Embryonic facial prominence (tissue), 1 donor: Measurements from ENCODE around the gene KRTAP3-2.
"Not testable (repeated sequence)": the region's sequence is repeated elsewhere in the genome, so short reads cannot be mapped to it uniquely, and the experiment has no call there.

Experiments
- DNase-seq: peaks from one replicate; pipeline ENCODE4 v3.0.0-alpha.2; 2016; ENCODE audit errors: extremely low spot score

KRTAP3-2 gene

DNA sequence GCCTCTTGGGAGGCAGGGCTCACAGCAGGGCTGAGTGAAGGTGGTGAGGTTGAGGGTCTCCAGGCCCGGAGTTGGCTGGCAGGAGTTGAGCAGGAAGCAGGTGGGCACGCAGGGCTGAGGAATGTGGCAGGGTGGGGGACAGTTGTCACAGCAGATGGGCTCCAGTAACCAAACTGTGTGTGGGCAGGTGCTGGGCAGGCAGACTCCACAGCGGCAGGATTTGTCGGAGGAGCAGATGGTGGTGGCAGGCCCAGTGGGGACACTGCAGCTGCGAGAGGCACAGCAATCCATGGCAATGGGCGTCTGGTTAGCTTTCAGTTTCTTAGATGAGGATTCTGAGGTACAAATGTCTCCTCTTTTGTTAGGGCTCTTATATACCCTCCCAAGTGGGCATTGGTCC lies at the start of gene KRTAP3-2:
Gene KRTAP3-2 (minus strand): TSS at position 344 of the 400 bp plus-strand sequence. CDS start 53 bp downstream, at position 291.
- DNase-seq = not testable (repeated sequence)

DNA sequence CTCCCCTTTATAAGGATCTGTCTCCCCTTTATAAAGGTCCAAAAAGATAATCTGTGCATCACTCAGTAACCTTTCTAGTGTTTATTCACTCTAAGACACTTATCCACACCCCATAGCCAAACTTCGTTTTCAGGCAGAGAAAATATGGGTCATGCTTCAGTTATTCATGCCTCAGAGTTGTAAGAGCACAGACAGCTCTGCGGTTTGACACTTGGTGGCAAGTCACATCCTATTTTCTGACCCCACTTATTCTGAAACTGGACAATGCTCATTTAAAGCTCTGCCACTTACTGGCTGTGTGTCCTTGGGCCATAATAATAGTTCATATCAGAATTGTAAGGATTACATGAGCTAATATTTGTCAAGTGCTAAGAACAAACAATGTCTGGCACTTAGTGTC lies 49.4 kb upstream of the KRTAP3-2 start:
- no peak for DNase-seq

- no peak for DNase-seq
Observed at GRCh38 chr17:41048441-41048840, 48.7 kb upstream of the KRTAP3-2 start.

GRCh38 chr17:41046735-41047465 lies 47.2 kb upstream of the KRTAP3-2 start, which contains the start of gene KRTAP2-1:
TSS of gene KRTAP2-1 (minus strand) at chr17:41047316. CDS start at chr17:41047267, 49 bp downstream.
- not testable (repeated sequence) for DNase-seq

DNA sequence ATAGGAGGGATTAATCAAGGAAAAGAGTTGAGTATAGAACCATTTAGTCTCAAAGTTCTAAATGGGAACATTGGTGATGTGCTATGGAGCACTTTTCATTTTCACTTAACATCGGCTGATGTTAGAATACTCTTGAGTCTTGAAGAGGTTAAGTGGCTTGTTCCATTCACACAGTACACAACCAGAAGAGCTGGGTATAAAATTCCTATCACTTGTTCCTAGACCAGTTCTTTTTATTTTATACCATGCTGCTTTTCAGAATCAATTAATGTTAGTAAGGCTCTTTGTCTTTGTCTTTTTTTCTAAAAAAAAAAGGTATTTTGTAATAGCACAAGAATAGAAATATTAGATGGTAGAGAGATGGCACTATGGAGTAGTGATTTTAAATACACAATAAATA lies 43.2 kb upstream of the KRTAP3-2 start:
- no peak for DNase-seq

DNA sequence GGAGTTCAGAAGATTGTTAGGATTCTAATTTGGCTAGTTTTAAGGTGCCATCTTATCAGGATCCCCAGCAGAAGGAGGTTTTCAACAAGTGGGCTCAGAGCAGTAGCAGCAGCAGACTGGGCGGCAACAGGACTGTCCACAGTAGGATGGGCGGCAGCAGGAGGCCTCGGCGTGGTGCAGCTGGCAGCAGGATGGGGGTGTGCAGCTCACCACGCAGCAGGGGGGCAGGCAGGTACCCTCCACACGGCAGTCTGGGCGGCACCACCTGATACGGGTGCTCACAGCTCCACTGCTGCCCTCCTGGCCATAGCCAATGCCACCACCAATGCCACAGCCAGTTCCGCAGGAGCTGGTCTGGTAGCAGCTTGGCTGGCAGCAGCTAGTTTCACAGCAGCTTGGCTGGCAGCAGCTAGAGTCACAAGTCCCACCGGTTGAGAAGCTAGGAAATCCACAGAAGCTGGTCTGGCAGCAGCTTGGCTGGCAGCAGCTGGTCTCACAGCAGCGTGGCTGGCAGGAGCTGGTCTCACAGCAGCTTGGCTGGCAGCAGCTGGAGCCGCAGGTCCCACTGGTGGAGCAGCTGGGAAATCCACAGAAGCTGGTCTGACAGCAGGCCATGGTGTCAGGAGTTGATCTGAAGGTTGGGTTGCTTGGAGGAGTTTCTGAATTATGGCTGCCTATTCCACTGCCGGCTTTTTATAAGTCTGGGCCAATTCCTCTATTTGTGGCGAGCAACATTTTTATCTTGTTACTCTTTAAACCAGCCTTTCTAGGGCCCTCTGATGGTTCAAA lies 41.3 kb upstream of the KRTAP3-2 start, which contains the start of gene KRTAP1-1:
Gene KRTAP1-1 (minus strand): TSS at position 668 of the 789 bp plus-strand sequence. CDS start 53 bp downstream, at position 615.
- not testable (repeated sequence) for DNase-seq

DNA sequence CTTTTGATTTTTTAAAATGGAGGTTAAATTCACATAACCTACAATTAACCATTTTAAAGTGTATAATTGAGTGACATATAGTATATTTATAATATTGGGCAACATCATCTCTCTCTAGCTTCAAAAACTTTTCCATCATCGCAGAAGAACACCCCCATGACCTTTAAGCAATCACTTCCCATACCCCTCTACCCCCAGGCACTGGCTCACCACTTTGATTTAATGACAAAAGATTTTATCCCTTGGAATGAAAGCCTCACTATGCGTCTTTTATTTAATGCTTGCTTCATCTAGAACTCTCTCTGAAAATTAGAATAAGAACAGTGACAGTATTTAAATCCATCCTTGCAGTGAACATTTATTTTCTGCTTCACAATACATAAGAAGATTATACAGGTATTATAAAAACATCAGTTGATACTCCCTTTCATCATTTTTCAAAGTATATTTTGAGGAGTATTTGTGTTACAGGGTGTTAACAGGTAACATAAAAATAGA lies 38.2 kb upstream of the KRTAP3-2 start:
- no peak for DNase-seq

- DNase-seq = not testable (repeated sequence)
Observed at GRCh38 chr17:41034346-41034935, 34.7 kb upstream of the KRTAP3-2 start, which contains the start of gene KRTAP1-3. TSS of gene KRTAP1-3 (minus strand) at chr17:41034874. CDS start at chr17:41034821, 53 bp downstream.

DNA sequence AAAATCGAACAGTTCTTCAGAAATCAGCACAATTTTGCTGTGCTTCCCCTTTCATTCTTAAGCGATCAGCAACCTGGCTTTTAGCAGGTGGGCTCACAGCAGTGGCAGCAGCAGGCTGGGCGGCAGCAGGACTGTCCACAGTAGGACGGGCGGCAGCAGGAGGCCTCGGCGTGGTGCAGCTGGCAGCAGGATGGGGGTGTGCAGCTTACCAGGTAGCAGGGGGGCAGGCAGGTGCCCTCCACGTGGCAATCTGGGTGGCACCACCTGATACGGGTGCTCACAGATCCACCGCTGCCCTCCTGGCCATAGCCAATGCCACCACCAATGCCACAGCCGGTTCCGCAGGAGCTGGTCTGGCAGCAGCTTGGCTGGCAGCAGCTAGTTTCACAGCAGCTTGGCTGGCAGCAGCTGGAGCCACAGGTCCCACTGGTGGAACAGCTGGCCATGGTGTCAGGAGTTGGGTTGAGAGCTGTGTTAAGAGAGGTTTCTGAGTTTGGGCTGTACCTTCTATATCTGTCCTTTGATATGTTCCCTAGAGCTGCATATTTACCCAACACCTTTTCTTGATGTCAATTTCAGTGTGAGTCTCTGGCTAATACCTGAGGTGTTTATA lies 30.0 kb upstream of the KRTAP3-2 start, which contains the start of gene KRTAP1-4:
Gene KRTAP1-4 (minus strand): TSS at position 563 of the 613 bp plus-strand sequence. CDS start 117 bp downstream, at position 446.
- DNase-seq = no peak

DNA sequence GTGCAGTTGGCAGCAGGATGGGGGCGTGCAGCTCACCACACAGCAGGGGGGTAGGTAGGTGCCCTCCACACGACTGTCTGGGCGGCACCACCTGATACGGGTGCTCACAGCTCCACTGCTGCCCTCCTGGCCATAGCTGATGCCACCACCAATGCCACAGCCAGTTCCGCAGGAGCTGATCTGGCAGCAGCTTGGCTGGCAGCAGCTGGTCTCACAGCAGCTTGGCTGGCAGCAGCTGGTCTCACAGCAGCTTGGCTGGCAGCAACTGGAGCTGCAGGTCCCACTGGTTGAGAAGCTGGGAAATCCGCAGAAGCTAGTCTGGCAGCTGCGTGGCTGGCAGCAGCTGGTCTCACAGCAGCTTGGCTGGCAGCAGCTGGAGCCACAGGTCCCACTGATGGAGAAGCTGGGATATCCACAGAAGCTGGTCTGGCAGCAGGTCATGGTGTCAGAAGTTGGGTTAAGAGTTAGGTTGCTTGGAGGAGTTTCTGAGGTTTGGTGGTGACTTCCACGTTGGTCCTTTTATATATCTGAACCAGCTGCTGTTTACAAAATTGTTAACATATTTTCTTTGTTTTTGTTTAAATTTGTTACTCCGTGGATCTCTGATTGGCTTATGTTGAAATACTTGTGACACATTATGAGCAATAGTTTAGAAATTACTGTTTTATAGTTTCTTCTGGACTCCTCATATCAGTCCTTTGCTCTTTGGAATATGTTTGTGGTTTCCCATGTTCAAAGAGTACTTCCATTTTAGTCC lies 27.2 kb upstream of the KRTAP3-2 start, which contains the start of gene KRTAP1-5:
Gene KRTAP1-5 (minus strand): TSS at position 494 of the 757 bp plus-strand sequence. CDS start 53 bp downstream, at position 441.
- DNase-seq = no peak

DNA sequence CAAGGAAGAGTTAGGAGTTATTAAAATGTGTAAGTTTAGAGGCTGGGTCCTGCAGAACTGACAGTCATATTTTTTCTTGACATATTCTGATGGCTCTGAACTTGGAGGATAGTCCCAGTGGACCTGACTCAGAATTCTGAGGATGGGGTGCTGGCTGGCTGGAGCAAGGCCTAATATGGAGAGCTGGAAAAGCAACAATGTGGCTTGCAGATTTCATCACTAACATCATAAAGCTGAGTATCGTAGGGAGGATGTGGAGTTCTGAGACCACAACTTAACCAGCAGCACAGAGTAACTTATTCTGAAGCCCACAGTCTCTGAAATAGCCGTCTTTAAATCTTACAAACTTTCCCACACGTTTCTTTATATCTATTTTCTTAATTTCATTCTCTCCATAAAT lies 25.0 kb upstream of the KRTAP3-2 start:
- DNase-seq = no peak

GRCh38 chr17:41020336-41020735 lies 20.6 kb upstream of the KRTAP3-2 start:
- no peak for DNase-seq

DNA sequence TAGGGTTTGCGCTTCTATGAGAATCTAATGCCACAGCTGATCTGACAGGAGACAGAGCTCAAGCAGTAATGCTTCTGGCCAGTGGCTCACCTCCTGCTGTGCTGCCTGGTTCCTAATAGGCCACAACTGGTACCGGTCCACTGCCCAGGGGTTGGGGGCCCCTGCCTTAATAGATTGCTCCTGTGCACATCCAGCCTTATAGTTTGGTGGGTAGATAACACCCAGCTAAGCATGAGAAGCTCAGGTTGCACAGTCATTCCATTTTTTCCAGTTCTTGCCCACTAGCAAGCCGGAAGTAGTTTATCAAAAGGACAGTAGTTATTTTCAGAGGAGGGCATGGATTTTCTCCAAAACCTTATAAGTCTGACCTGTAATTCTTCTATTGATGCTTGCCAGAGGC lies 19.7 kb upstream of the KRTAP3-2 start:
- no peak for DNase-seq

- no peak for DNase-seq
Observed at GRCh38 chr17:41018541-41018940, 18.8 kb upstream of the KRTAP3-2 start.

DNA sequence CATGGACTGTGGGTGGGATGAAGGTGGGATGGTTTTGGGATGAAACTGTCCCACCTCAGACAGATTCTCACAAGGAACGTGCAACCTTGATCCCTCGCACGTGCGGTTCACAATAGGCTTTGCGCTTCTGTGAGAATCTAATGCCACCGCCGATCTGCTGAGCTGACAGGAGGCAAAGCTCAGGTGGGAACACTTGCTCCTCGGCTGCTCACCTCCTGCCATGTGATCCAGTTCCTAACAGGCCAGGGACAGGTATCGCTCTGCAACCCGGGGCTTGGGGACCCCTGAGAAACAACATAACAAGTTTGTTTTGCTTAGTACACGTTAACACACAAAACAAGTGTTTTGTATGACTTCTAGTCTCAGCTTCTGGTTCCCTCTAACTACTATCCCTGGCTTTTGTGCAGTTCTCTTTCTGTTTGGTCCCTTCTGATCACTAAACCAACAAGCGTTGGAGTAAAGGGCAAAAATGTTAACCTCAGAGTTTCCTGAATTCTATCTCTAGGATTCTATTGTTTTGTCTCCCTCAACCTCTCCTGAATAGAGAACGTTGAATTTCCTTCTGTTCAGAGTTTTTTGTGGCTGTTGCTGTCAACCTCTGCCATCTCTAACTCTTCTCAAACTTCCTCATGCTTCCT lies 17.0 kb upstream of the KRTAP3-2 start:
- DNase-seq = no peak

GRCh38 chr17:41015454-41015853 lies 15.7 kb upstream of the KRTAP3-2 start:
- DNase-seq = no peak

- DNase-seq = no peak
Observed at GRCh38 chr17:41013606-41014005, 13.9 kb upstream of the KRTAP3-2 start.

DNA sequence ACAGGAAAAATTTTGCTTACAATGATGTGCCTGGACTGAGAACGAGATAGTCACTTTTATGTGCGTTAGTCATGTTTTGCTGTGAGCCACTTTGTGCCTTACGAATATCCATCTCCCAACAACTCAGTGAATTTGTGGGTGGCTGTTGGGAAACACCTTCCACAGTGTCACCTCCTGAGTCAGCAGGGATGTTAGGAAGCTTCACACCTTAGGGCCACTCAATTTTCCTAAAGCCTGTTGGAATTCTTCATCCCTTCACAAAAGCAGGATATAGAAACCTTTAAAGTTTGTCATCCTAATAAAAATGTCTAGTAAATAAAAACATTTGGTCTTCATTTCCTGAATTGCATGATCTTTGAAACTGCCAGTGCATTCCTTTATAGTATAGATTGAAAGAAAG lies 13.5 kb upstream of the KRTAP3-2 start:
- DNase-seq = no peak

DNA sequence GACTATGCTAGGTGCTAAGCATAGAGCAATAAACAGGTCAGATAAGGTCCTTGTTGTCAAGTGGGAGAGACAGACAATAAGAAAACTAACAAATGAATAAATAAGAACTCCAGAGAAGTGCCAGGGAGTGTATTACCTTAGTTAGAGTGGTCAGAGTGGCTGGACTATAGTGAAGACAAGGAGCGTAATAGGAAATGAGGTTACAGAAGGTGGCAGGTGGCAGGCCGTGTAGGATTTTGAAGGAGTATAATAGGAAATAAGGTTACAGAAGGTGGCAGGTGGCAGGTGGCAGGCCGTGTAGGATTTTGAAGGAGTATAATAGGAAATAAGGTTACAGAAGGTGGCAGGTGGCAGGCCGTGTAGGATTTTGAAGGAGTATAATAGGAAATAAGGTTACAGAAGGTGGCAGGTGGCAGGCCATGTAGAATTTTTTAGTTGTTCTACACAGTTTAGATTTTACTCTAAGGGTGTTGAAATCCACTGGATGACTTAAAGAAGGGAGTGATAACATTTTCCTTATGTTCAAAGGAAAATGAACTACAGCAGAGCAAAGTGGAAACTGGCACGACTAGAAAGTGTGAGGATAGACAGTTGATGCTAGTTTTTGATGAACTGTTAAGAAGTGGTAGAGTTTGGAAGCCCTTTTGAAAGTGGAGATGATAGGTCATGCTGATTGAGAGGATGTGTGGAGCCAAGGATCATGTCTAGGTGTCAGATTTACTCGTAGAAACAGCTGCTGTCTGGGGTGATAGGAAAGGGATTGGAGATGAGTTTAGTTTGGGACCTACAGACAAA lies 12.8 kb upstream of the KRTAP3-2 start:
- DNase-seq = no peak
